MM.1S (cell line): ENCODE data around the gene ETV4.

Experiments
- DNase-seq: peaks from one replicate; pipeline ENCODE4 v3.0.0-alpha.2; 2015
- H2AFZ ChIP-seq: fragments of 300-600 bp; sonication (generic); 2 replicates; pipeline ENCODE4 v1.6.0; 2016; ENCODE audit warnings: antibody characterized with exemption, low read length
- H3F3A ChIP-seq: fragments of 300-600 bp; sonication (generic); 2 replicates; pipeline ENCODE4 v1.6.1; 2016; ENCODE audit warnings: mild to moderate bottlenecking, antibody characterized with exemption, low read length, moderate library complexity, mixed read lengths; ENCODE audit not compliant: insufficient read depth
- H3K27ac ChIP-seq: fragments of 300-600 bp; sonication (generic); 2 replicates; pipeline ENCODE4 v1.5.1; 2016; ENCODE audit warnings: mild to moderate bottlenecking, low read length
- H3K27me3 ChIP-seq: fragments of 300-600 bp; sonication (generic); replicated peaks from 2 replicates; pipeline ENCODE4 v1.6.0; 2016; ENCODE audit warnings: low read length; ENCODE audit not compliant: insufficient read depth
- H3K36me3 ChIP-seq: fragments of 300-600 bp; sonication (generic); replicated peaks from 2 replicates; pipeline ENCODE4 v1.6.1; 2016; ENCODE audit warnings: mild to moderate bottlenecking, low read length, mixed read lengths; ENCODE audit not compliant: insufficient read depth
- H3K4me1 ChIP-seq: fragments of 300-600 bp; sonication (generic); 2 replicates; pipeline ENCODE4 v1.6.1; 2016; ENCODE audit warnings: low read length, mixed read lengths
- H3K4me2 ChIP-seq: fragments of 300-600 bp; sonication (generic); 2 replicates; pipeline ENCODE4 v1.6.0; 2016; ENCODE audit warnings: low read depth, low read length
- H3K4me3 ChIP-seq: fragments of 300-600 bp; sonication (generic); 2 replicates; pipeline ENCODE4 v1.5.1; 2016; ENCODE audit warnings: low read length, mixed read lengths
- H3K79me2 ChIP-seq: fragments of 300-600 bp; sonication (generic); 2 replicates; pipeline ENCODE4 v1.6.1; 2016; ENCODE audit warnings: mixed run types, low read length, mixed read lengths
- H3K9ac ChIP-seq: fragments of 300-600 bp; sonication (generic); 2 replicates; pipeline ENCODE4 v1.6.1; 2016; ENCODE audit warnings: low read length, mixed read lengths
- H3K9me2 ChIP-seq: fragments of 300-600 bp; sonication (generic); replicated peaks from 2 replicates; pipeline ENCODE4 v1.6.1; 2016; ENCODE audit warnings: mild to moderate bottlenecking, low read length, mixed read lengths; ENCODE audit not compliant: insufficient read depth
- H3K9me3 ChIP-seq: fragments of 300-600 bp; sonication (generic); replicated peaks from 2 replicates; pipeline ENCODE4 v1.6.1; 2016; ENCODE audit warnings: mild to moderate bottlenecking, low read length, mixed read lengths; ENCODE audit not compliant: insufficient read depth
- H4K20me1 ChIP-seq: fragments of 300-600 bp; sonication (generic); 2 replicates; pipeline ENCODE4 v1.6.1; 2016; ENCODE audit warnings: mild to moderate bottlenecking, low read length, moderate library complexity, mixed read lengths; ENCODE audit not compliant: insufficient read depth
- CTCF ChIP-seq: fragments of 300-600 bp; sonication (generic); IDR thresholded peaks from 2 replicates; pipeline ENCODE4 v1.5.1; 2016; ENCODE audit warnings: antibody characterized with exemption, low read length, mixed read lengths
- EZH2 ChIP-seq: fragments of 300-600 bp; sonication (generic); optimal IDR thresholded peaks from 2 replicates; pipeline ENCODE3; 2017; ENCODE audit warnings: low read depth, mild to moderate bottlenecking, antibody characterized with exemption, low read length, mixed read lengths
- EZH2phosphoT487 ChIP-seq: fragments of 300-600 bp; sonication (generic); IDR thresholded peaks from 2 replicates; pipeline ENCODE4 v1.6.1; 2018; ENCODE audit warnings: antibody characterized with exemption, low read length

Gene ETV4

GRCh38 chr17:43546319-43547188 lies at the start of gene ETV4:
TSS of gene ETV4 (minus strand) at chr17:43546340. CDS start at chr17:43545617, 723 bp downstream.
- Histone ChIP-seq H3K36me3 (no peaks in the 10 kb centered on the region), H3K9me2 (no peaks in the 10 kb centered on the region), H3K79me2 (no peaks in the 10 kb centered on the region), H3K4me2 (peak within 1 kb of the TSS; percentile 97), H3K4me1 (no peaks in the 10 kb centered on the region), H3F3A (no peaks in the 10 kb centered on the region), H3K27me3 (peaks cover 73% of the 10 kb centered on the region), H3K9ac (peak within 1 kb of the TSS; percentile 2; the same call in 1 of the 2 replicates), H3K9me3 (no peaks in the 10 kb centered on the region), H3K4me3 (peak within 1 kb of the TSS; percentile 71), H3K27ac (no peak within 1 kb of the TSS), H4K20me1 (no peaks in the 10 kb centered on the region), H2AFZ (peak within 1 kb of the TSS; percentile 69)
- TF ChIP-seq EZH2phosphoT487 (no peak), CTCF (no peak), EZH2 (no peak)
- DNase-seq: peak; percentile 91

- H3K9me2 ChIP-seq: no peaks in the 10 kb centered on the region
- peaks cover 78% of the 10 kb centered on the region for H3K27me3 ChIP-seq
- DNase-seq: no peak
- no peaks in the 10 kb centered on the region for H3K4me1 ChIP-seq
- no peak overlapping the region for H2AFZ ChIP-seq
- no peaks in the 10 kb centered on the region for H3K79me2 ChIP-seq
- H3K4me3 ChIP-seq: no peak overlapping the region
- H3K9ac ChIP-seq: no peak overlapping the region
- no peaks in the 10 kb centered on the region for H4K20me1 ChIP-seq
- no peak overlapping the region for H3K27ac ChIP-seq
- H3K4me2 ChIP-seq: no peak overlapping the region
- no peaks in the 10 kb centered on the region for H3K9me3 ChIP-seq
- H3F3A ChIP-seq: no peaks in the 10 kb centered on the region
- TF ChIP-seq EZH2 (no peak), CTCF (no peak), EZH2phosphoT487 (no peak)
- no peaks in the 10 kb centered on the region for H3K36me3 ChIP-seq
These were observed 49.3 kb upstream of the ETV4 start for GRCh38 chr17:43595466-43595865.

- no peak overlapping the region for H2AFZ ChIP-seq
- TF ChIP-seq CTCF (no peak), EZH2 (no peak), EZH2phosphoT487 (no peak)
- no peak overlapping the region for H3K4me2 ChIP-seq
- H3K4me3 ChIP-seq: no peak overlapping the region
- H3K27me3 ChIP-seq: peaks cover 68% of the 10 kb centered on the region
- no peaks in the 10 kb centered on the region for H3K36me3 ChIP-seq
- H3K9me3 ChIP-seq: no peaks in the 10 kb centered on the region
- no peak for DNase-seq
- H3K9ac ChIP-seq: no peak overlapping the region
- no peaks in the 10 kb centered on the region for H3K9me2 ChIP-seq
- H3K4me1 ChIP-seq: no peaks in the 10 kb centered on the region
- H3K27ac ChIP-seq: no peak overlapping the region
- no peaks in the 10 kb centered on the region for H3K79me2 ChIP-seq
- H3F3A ChIP-seq: no peaks in the 10 kb centered on the region
- H4K20me1 ChIP-seq: no peaks in the 10 kb centered on the region
These were observed 45.8 kb upstream of the ETV4 start for GRCh38 chr17:43591779-43592562.
